HG03095 (cell line): Measurements from ENCODE around the gene ALG2.
"Not testable (repeated sequence)": the region's sequence is repeated elsewhere in the genome, so short reads cannot be mapped to it uniquely, and the experiment has no call there.

ENCODE experiments used
- ATAC-seq: cut with Tn5 transposase; IDR thresholded peaks from one replicate; pipeline ENCODE4 v1.9.1; 2021; ENCODE audit warnings: moderate library complexity; ENCODE audit not compliant: unreplicated experiment

ALG2 gene

GRCh38 chr9:99238331-99238730 lies 16.6 kb upstream of the ALG2 start:
- no peak for ATAC-seq

DNA sequence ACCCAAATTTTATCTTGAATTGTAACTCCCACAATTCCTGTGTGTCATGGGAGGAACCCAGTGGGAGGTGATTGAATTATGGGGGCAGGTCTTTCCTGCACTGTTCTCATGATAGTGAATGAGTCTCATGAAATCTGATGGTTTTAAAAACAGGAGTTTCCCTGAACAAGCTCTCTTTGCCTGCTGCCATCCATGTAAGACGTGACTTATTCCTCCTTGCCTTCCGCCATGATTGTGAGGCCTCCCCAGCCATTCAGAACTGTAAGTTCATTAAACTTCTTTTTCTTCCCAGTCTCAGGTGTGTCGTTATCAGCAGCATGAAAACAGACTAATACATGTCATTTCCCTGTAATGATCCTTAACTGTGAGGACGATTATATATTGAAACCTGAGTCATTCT lies 16.1 kb upstream of the ALG2 start:
- ATAC-seq: not testable (repeated sequence)

GRCh38 chr9:99237356-99237755 lies 15.6 kb upstream of the ALG2 start:
- no peak for ATAC-seq

- ATAC-seq: peak; percentile 95
Measured at GRCh38 chr9:99235926-99236634, 14.3 kb upstream of the ALG2 start.

DNA sequence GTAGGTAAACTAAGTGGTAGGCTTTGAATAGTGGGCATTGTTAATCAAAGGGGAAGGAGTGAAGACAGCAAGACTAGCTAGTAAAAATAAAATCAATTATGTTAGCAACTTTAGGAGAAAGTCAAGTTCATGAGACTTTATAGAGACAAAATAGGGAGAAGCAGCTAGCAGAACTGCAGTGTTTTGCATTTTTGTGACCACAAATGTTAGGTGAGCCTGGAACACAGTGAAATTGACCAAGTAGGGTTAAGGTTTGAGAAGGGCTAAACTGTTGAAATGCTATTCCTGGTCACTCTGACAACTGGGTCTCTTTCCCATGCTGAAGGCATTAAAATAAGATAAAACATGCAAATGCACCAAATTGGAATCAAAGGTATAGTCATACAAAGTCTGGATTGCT lies 13.3 kb upstream of the ALG2 start:
- no peak for ATAC-seq

GRCh38 chr9:99234618-99235017 lies 12.9 kb upstream of the ALG2 start:
- no peak for ATAC-seq

DNA sequence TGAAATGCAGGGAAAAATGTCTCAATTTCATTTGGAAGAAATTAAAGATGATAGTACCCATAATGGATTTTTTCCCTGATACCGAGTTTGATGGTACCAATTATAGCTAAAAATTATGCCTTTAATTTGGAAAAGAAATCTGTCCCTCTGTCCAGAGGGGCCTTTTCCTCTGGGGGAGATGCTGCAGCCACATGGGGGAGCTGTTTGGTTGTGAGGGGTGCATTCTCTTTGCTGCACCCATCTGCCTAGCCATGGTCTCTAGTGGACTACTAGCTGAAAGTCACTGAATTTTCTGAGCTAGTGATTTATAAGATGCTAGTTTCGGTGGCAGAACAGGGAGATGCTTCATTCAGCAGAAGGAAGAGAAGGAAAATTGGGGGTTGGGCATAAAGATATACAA lies 10.0 kb upstream of the ALG2 start:
- no peak for ATAC-seq

DNA sequence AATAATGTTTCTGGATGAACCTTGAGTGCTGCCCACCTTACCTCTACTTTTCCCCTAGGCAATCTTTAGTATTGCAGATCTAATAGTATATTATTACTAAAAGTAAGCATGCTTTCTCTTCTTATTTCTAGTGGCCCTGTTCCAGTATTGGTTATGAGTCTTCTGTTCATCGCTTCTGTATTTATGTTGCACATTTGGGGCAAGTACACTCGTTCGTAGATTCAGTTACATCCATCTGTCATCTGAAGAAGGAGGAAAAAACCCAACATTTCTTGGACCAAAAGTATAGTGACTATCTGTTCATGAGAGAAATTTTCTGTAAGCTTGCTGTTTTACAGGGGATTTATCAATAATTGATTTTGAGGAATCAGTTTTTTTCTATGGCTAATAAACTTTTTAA lies 8.5 kb upstream of the ALG2 start:
- no peak for ATAC-seq

- no peak for ATAC-seq
Measured at GRCh38 chr9:99226054-99226453, 4.3 kb upstream of the ALG2 start.

GRCh38 chr9:99224445-99224844 lies 2.7 kb upstream of the ALG2 start:
- no peak for ATAC-seq

GRCh38 chr9:99222416-99223270 lies 901 bp upstream of the ALG2 start:
- peak; percentile 14 for ATAC-seq

GRCh38 chr9:99221266-99221620 lies 499 bp downstream of the ALG2 start:
- peak; percentile 12 for ATAC-seq

- no peak for ATAC-seq
Measured at GRCh38 chr9:99220011-99220410, 1.7 kb downstream of the ALG2 start.

- ATAC-seq: no peak
Measured at GRCh38 chr9:99216073-99216472, 5.7 kb downstream of the ALG2 start.

DNA sequence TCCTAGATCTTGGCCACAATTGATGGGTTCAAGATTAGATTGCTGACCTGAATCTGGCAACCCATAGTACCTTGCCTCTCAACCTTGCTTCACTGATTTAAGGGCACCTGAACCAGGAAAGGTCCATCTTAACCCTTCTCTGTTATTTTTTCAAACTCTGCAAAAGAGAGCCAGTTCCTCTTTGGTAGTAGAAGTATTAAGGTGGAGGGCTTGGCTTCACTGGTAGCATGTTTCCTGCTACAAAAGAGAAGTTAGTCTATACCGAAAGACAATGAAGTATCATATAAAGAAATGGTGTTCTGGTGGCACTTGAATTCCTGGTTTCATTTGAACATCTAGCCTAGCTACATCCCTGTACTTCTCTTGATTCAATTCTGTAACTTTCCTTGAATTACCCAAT lies 8.5 kb downstream of the ALG2 start:
- ATAC-seq: no peak

DNA sequence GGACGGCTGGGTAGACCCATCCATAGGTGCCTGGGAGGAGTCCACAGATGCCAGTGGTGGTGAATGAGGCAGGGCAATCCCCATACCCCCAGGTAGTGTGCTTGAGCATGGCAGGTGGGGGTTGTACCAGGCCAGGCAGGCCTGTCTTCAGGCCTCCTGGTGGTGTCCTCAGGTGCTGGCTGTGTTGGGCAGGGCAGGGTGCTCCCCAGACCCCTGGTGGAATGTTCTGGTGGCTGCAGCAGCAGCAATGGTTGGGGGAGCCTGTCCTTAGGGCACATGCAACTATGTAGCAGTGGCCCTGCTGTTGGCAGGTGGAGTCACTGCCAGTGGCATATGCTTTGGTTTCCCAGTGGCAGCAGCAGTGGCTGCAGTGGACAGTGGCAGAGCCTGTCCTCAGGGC lies 10.0 kb downstream of the ALG2 start:
- ATAC-seq: no peak

GRCh38 chr9:99210572-99210971 lies 11.2 kb downstream of the ALG2 start:
- no peak for ATAC-seq

- ATAC-seq: no peak
Measured at GRCh38 chr9:99201603-99202002, 20.1 kb downstream of the ALG2 start.

- ATAC-seq: no peak
Measured at GRCh38 chr9:99199938-99200539, 21.7 kb downstream of the ALG2 start.

GRCh38 chr9:99197987-99198386 lies 23.8 kb downstream of the ALG2 start:
- no peak for ATAC-seq

- no peak for ATAC-seq
Measured at GRCh38 chr9:99197124-99197630, 24.6 kb downstream of the ALG2 start.

- not testable (repeated sequence) for ATAC-seq
Measured at GRCh38 chr9:99196484-99196883, 25.3 kb downstream of the ALG2 start.
